Activated B cell treated with CpG ODN at 0.5 μM for 24 hours (primary cell): Measurements from ENCODE around the gene TRPT1. TPM values are rescaled to one million over a fixed set of nuclear protein-coding genes. Genes with fewer than 3 reads are reported as not detected.
A peak's percentile ranks its signal among the peaks of the same experiment; 100 is the strongest.

ENCODE experiments used
- ATAC-seq: fragments of 200-7000 bp; cut with Tn5 transposase; one replicate; pipeline ENCODE4 v1.10.0; 2021; ENCODE audit warnings: low read depth, mild to moderate bottlenecking, moderate library complexity
- CTCF ChIA-PET: fragments of 350-600 bp; sonication (Branson Sonifier 250); formaldehyde crosslinking; loops from one replicate; lab custom pipeline; 2021; ENCODE audit warnings: antibody characterized with exemption; lab: Charles Lee
- POLR2A ChIA-PET: fragments of 350-600 bp; sonication (Branson Sonifier 250); formaldehyde crosslinking; loops from one replicate; lab custom pipeline; 2021; ENCODE audit warnings: antibody characterized with exemption; lab: Charles Lee
- DNase-seq: peaks from one replicate; pipeline ENCODE4 v3.0.0; 2022
- H3K27ac Mint-ChIP-seq: one replicate; pipeline ENCODE4 v1.8.0; 2020; ENCODE audit warnings: mixed read lengths
- H3K27me3 Mint-ChIP-seq: one replicate; pipeline ENCODE4 v1.8.0; 2021; ENCODE audit warnings: mixed read lengths
- H3K36me3 Mint-ChIP-seq: one replicate; pipeline ENCODE4 v1.8.0; 2021; ENCODE audit warnings: low read depth, mixed read lengths
- H3K4me1 Mint-ChIP-seq: one replicate; pipeline ENCODE4 v1.8.0; 2021; ENCODE audit warnings: mixed read lengths
- H3K4me3 Mint-ChIP-seq: one replicate; pipeline ENCODE4 v1.8.0; 2020; ENCODE audit warnings: mild to moderate bottlenecking, mixed read lengths
- H3K9me3 Mint-ChIP-seq: one replicate; pipeline ENCODE4 v1.8.0; 2020; ENCODE audit warnings: mixed read lengths
- intact Hi-C: fragments of 100-400 bp; cut with micrococcal nuclease; formaldehyde crosslinking; loops from one replicate; pipeline ENCODE4 v1.15.1; 2024
- total RNA-seq: library from RNA; stranded (reverse); gene quantifications from 2 replicates; pipeline ENCODE4 v1.2.3, GENCODE V29; 2022
- TF ChIP-seq, protein P1 (sequence below): fragments of 200-600 bp; IDR thresholded peaks from one replicate; pipeline ENCODE4 v1.8.0; 2022; ENCODE audit warnings: antibody characterized with exemption, mild to moderate bottlenecking

TRPT1 gene
- total RNA-seq, 1 donor from 2014 or later: 50.6 TPM

DNA sequence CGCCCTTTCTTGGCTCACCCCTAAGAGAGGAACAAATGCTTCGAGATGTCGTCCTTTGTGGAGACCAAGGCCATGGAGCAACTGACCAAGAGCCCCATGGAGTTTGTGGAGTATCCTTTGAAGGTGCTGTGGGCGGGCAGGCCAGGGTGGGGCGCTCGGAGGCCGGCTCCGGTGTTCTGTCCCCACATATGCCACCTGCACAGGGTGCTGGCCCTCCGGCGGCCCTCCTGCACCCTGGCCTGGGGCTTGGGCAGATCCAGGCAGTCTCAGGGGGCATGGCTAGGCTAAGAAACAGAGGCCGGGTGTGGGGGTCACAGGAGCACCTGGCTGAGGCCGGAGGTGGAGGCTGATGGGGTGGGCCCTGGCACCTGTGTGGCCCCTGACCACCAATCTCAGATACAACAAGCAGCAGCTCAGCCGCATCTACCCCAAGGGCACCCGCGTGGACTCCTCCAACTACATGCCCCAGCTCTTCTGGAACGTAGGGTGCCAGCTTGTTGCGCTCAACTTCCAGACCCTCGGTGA lies 35.6 kb upstream of the TRPT1 start:
- DNase-seq: no peak
- TF ChIP-seq, protein P1, sequence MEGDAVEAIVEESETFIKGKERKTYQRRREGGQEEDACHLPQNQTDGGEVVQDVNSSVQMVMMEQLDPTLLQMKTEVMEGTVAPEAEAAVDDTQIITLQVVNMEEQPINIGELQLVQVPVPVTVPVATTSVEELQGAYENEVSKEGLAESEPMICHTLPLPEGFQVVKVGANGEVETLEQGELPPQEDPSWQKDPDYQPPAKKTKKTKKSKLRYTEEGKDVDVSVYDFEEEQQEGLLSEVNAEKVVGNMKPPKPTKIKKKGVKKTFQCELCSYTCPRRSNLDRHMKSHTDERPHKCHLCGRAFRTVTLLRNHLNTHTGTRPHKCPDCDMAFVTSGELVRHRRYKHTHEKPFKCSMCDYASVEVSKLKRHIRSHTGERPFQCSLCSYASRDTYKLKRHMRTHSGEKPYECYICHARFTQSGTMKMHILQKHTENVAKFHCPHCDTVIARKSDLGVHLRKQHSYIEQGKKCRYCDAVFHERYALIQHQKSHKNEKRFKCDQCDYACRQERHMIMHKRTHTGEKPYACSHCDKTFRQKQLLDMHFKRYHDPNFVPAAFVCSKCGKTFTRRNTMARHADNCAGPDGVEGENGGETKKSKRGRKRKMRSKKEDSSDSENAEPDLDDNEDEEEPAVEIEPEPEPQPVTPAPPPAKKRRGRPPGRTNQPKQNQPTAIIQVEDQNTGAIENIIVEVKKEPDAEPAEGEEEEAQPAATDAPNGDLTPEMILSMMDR: no peak
- no peaks in the 10 kb centered on the region for H3K9me3 Mint-ChIP-seq
- H3K36me3 Mint-ChIP-seq: peaks cover 9% of the 10 kb centered on the region
- intact Hi-C loops: no loop called here
- no peak for ATAC-seq
- CTCF ChIA-PET: no interaction called here
- H3K4me3 Mint-ChIP-seq: no peak overlapping the region
- POLR2A ChIA-PET: interaction anchor here (0.8 kb wide), 1 partner anchor 10 kb away, joined by 3 read pairs; no protein-coding TSS in a partner anchor
- no peak overlapping the region for H3K27ac Mint-ChIP-seq
- peaks cover 13% of the 10 kb centered on the region for H3K4me1 Mint-ChIP-seq
- no peaks in the 10 kb centered on the region for H3K27me3 Mint-ChIP-seq

DNA sequence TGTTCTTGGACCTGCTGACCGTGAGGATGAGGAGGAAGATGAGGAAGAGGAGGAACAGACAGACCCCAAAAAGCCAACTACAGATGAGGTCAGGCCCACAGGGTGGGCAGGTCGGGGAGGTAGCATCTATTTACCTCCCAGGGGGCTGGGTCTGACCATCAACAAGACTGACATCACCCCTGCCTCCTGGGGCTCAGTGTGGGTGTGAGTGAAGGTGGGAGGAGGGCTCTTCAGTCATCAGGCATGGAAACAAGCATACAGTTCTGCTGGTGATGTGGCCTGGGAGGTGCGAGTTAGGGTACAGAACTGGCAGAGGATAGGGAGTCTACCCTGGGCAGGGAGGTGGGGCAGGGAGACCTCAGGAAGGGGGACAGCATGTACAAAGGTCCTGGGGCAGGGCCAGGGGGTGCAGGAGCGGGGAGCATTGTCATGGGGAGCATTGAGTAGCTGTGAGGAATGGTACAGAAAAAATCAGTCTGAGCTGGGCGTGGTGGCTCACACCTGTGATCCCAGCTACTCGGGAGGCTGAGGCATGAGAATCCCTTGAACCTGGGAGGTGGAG lies 34.2 kb upstream of the TRPT1 start:
- POLR2A ChIA-PET: interaction anchor here (0.6 to 0.9 kb wide), 3 partner anchors 34 to 515 kb away, joined by 3 to 5 read pairs (median 3); partner anchors contain the start of gene ESRRA
- no peak overlapping the region for H3K4me3 Mint-ChIP-seq

DNA sequence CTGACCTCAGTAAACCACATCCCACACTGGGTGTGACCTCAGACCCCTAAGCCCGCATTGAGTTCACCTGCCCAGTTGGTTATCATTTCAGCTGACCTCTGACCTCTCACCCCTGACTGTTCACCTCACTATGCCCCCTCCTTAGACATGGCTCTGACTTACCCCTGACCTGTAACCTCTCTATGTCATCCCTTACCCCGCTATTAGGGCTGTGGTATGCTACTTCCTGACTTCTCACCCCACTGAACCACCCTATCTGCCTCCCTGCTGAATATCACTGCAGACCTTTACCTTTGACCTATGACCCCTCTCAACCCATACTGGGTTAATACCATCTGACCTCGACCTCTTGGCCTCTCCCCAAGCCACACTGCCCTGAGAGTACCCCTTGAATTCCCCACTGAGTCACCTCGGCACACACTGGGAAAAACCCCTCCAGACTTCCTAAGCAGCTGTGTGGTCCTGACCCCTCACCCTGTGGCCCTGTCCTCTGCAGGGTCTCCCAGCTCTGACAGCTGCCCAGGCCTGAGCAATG lies 33.6 kb upstream of the TRPT1 start:
- Mint-ChIP-seq H3K36me3 (peaks cover 11% of the 10 kb centered on the region), H3K27ac (peak overlapping the region; percentile 6), H3K4me3 (no peak overlapping the region), H3K27me3 (no peaks in the 10 kb centered on the region), H3K9me3 (no peaks in the 10 kb centered on the region), H3K4me1 (peaks cover 11% of the 10 kb centered on the region)
- DNase-seq (no peak), ATAC-seq (peak; percentile 28)
- POLR2A ChIA-PET: interaction anchor here (0.6 to 0.9 kb wide), 3 partner anchors 46 to 515 kb away, joined by 3 to 4 read pairs (median 3); partner anchors contain the start of gene ESRRA
- CTCF ChIA-PET: no interaction called here
- TF ChIP-seq, protein P1: no peak
- intact Hi-C loops: no loop called here

More for the DNA sequence above, 34.2 kb upstream of the TRPT1 start:
- ATAC-seq (peak; percentile 45), DNase-seq (no peak)
- CTCF ChIA-PET: no interaction called here
- Mint-ChIP-seq H3K9me3 (no peaks in the 10 kb centered on the region), H3K27ac (peak overlapping the region; percentile 25), H3K4me1 (peaks cover 11% of the 10 kb centered on the region), H3K36me3 (peaks cover 11% of the 10 kb centered on the region), H3K27me3 (no peaks in the 10 kb centered on the region)
- TF ChIP-seq, protein P1: no peak
- intact Hi-C loops: no loop called here

DNA sequence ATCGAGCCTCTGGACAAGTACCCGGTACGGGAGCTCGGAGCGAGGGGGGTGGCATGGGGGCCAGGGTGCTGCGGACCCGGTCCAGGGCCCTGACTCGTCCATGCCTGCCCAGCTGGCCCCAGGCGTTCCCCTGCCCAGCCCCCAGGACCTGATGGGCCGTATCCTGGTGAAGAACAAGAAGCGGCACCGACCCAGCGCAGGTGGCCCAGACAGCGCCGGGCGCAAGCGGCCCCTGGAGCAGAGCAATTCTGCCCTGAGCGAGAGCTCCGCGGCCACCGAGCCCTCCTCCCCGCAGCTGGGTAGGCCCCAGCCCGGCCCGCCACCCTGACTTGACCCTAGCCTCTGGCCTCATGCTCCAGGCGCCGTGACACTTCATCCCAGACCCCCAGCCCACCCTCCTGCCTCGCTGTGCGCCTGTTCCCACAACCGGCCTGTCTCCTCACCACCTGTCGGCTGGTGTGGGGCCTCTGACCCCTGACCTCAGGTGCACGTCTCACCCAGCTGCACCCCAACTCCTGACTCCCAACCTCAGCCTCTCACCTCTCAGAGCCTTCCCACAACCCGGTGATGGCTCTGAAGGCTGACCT lies 33.1 kb upstream of the TRPT1 start:
- no peak overlapping the region for H3K27ac Mint-ChIP-seq
- intact Hi-C loops: no loop called here
- H3K4me1 Mint-ChIP-seq: peaks cover 11% of the 10 kb centered on the region
- ChIA-PET CTCF (interaction anchor here (1.0 kb wide), 1 partner anchor 9 kb away, joined by 3 read pairs; no protein-coding TSS in a partner anchor), POLR2A (interaction anchor here (0.6 kb wide), 1 partner anchor 68 kb away, joined by 4 read pairs; no protein-coding TSS in a partner anchor)
- H3K9me3 Mint-ChIP-seq: no peaks in the 10 kb centered on the region
- no peaks in the 10 kb centered on the region for H3K27me3 Mint-ChIP-seq
- DNase-seq (no peak), ATAC-seq (no peak)
- TF ChIP-seq, protein P1: no peak
- H3K4me3 Mint-ChIP-seq: no peak overlapping the region
- peaks cover 11% of the 10 kb centered on the region for H3K36me3 Mint-ChIP-seq

DNA sequence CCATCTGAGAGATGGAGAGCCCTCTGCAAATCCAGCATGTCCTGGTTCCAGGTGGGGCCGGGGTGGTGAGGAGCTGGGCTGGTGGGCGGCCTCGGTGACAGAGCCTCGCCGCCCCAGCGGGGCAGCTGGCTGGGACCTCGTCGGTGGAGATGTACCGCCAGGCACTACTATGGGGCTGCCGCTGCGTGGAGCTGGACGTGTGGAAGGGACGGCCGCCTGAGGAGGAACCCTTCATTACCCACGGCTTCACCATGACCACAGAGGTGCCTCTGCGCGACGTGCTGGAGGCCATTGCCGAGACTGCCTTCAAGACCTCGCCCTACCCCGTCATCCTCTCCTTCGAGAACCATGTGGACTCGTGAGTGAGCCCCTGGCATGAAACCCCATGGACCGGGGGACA lies 32.4 kb upstream of the TRPT1 start:
- H3K4me3 Mint-ChIP-seq: no peak overlapping the region
- DNase-seq (no peak), ATAC-seq (no peak)
- CTCF ChIA-PET: interaction anchor here (1.0 kb wide), 1 partner anchor 9 kb away, joined by 3 read pairs; no protein-coding TSS in a partner anchor
- H3K27me3 Mint-ChIP-seq: no peaks in the 10 kb centered on the region
- POLR2A ChIA-PET: no interaction called here
- no peak overlapping the region for H3K27ac Mint-ChIP-seq
- H3K9me3 Mint-ChIP-seq: no peaks in the 10 kb centered on the region
- H3K36me3 Mint-ChIP-seq: peaks cover 11% of the 10 kb centered on the region
- TF ChIP-seq, protein P1: no peak
- H3K4me1 Mint-ChIP-seq: peaks cover 11% of the 10 kb centered on the region
- intact Hi-C loops: no loop called here
